Measurements from ENCODE around the gene OPHN1. TPM values are rescaled to one million over a fixed set of nuclear protein-coding genes. Genes with fewer than 3 reads are reported as not detected.

The OPHN1 gene
- total RNA-seq, 6 donors from 2014 or later, result 10.0 to 40.9 (median 10.8) TPM

DNA sequence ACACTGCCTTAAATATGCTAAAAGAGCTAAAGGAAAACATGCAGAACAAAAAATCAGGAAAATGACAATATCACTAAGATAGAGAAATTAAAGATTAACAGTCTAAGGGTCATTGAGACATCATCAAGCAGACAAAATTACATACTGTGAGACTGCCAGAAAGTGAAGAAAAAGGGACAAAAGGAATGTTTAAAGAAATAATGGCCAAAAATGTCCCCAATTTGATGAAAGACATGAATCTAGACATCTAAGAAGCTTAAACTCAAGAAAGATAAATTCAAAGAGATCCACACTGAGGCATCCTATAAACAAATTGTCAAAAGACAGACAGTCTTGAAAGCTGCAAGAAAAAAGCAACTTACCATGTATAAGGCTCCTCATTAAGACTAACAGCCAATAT lies 63.7 kb downstream of the OPHN1 start:
- Histone ChIP-seq H3K4me1 (peaks cover 0 to 4% (median 0%) of the 10 kb centered on the region in 4 donors), H3K27me3 (no peaks in the 10 kb centered on the region), H3K27ac (no peak overlapping the region), H3K9me3 (peaks cover 0 to 4% (median 0%) of the 10 kb centered on the region in 4 donors), H3K36me3 (no peaks in the 10 kb centered on the region), H3K4me3 (no peak overlapping the region)
- TF ChIP-seq POLR2A (IDR thresholded peaks at IDR 0.05) (no peak), POLR2AphosphoS5 (IDR thresholded peaks at IDR 0.05) (no peak), EP300 (IDR thresholded peaks at IDR 0.05) (no peak)
- TF ChIP-seq, protein P1, sequence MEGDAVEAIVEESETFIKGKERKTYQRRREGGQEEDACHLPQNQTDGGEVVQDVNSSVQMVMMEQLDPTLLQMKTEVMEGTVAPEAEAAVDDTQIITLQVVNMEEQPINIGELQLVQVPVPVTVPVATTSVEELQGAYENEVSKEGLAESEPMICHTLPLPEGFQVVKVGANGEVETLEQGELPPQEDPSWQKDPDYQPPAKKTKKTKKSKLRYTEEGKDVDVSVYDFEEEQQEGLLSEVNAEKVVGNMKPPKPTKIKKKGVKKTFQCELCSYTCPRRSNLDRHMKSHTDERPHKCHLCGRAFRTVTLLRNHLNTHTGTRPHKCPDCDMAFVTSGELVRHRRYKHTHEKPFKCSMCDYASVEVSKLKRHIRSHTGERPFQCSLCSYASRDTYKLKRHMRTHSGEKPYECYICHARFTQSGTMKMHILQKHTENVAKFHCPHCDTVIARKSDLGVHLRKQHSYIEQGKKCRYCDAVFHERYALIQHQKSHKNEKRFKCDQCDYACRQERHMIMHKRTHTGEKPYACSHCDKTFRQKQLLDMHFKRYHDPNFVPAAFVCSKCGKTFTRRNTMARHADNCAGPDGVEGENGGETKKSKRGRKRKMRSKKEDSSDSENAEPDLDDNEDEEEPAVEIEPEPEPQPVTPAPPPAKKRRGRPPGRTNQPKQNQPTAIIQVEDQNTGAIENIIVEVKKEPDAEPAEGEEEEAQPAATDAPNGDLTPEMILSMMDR (IDR thresholded peaks at IDR 0.05), result no peak
- ATAC-seq (ENCODE audit: low FRiP score in 2 of 2) (no peak), DNase-seq (no peak)

- Histone ChIP-seq H3K9me3 (peaks cover 0 to 4% (median 0%) of the 10 kb centered on the region in 4 donors), H3K36me3 (no peaks in the 10 kb centered on the region), H3K4me3 (no peak overlapping the region), H3K27ac (no peak overlapping the region), H3K4me1 (peaks cover 0 to 8% (median 3%) of the 10 kb centered on the region in 4 donors), H3K27me3 (no peaks in the 10 kb centered on the region)
- DNase-seq, result no peak
- TF ChIP-seq POLR2AphosphoS5 (IDR thresholded peaks at IDR 0.05) (no peak), EP300 (IDR thresholded peaks at IDR 0.05) (no peak), POLR2A (IDR thresholded peaks at IDR 0.05) (no peak)
- TF ChIP-seq, protein P1 (IDR thresholded peaks at IDR 0.05), result no peak
- 31 to 50% methylated on average over 4 of the region's 4 CpGs for WGBS, 2 donors
- no peak for ATAC-seq (ENCODE audit: low FRiP score in 2 of 2)
Measured at GRCh38 chrX:68365341-68365740, 68.0 kb downstream of the OPHN1 start.

DNA sequence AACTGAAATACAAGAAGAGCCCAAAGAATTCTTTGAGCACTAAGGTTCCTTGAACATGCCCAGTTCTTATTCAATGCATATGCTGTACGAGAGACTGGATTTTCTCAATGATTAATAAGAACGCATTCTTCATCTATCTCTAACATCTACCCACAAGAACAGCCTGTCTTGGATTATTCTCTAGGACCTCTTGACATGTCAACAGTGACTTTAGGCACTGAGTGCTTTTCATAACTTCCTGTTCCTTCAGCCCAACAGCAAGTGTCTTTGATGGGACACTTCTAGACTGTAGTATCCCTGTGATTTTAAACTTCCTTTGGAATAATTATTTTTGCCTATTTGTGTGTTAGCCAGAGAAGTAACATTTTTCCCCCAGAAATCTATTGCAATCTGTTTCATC lies 69.3 kb downstream of the OPHN1 start:
- ATAC-seq (ENCODE audit: low FRiP score in 2 of 2) (no peak), DNase-seq (no peak)
- H3K9me3 ChIP-seq, result no peaks in the 10 kb centered on the region
- H3K36me3 ChIP-seq, result no peaks in the 10 kb centered on the region
- no peak overlapping the region for H3K27ac ChIP-seq
- peaks cover 0 to 8% (median 3%) of the 10 kb centered on the region in 4 donors for H3K4me1 ChIP-seq
- 31 to 45% methylated on average over 2 of the region's 2 CpGs for WGBS, 2 donors
- TF ChIP-seq EP300 (IDR thresholded peaks at IDR 0.05) (peak in 1 of 4 donors; percentile 77), POLR2AphosphoS5 (IDR thresholded peaks at IDR 0.05) (no peak), POLR2A (IDR thresholded peaks at IDR 0.05) (no peak)
- TF ChIP-seq, protein P1 (IDR thresholded peaks at IDR 0.05), result no peak
- H3K4me3 ChIP-seq, result no peak overlapping the region
- H3K27me3 ChIP-seq, result no peaks in the 10 kb centered on the region

GRCh38 chrX:68358679-68359078 lies 74.6 kb downstream of the OPHN1 start:
- no peaks in the 10 kb centered on the region for H3K27me3 ChIP-seq
- H3K36me3 ChIP-seq, result no peaks in the 10 kb centered on the region
- TF ChIP-seq, protein P1 (IDR thresholded peaks at IDR 0.05), result no peak
- TF ChIP-seq POLR2AphosphoS5 (IDR thresholded peaks at IDR 0.05), result no peak
- no peak for TF ChIP-seq EP300 (IDR thresholded peaks at IDR 0.05)
- no peak for TF ChIP-seq POLR2A (IDR thresholded peaks at IDR 0.05)
- 56 to 64% methylated on average over 1 of the region's 1 CpG for WGBS, 2 donors
- H3K4me1 ChIP-seq, result peaks cover 0 to 6% (median 2%) of the 10 kb centered on the region in 4 donors
- no peak overlapping the region for H3K4me3 ChIP-seq
- ATAC-seq (ENCODE audit: low FRiP score in 2 of 2) (no peak), DNase-seq (no peak)
- no peaks in the 10 kb centered on the region for H3K9me3 ChIP-seq
- H3K27ac ChIP-seq, result no peak overlapping the region

GRCh38 chrX:68355629-68355920 lies 77.7 kb downstream of the OPHN1 start:
- ATAC-seq (ENCODE audit: low FRiP score in 2 of 2), result no peak
- no peak for TF ChIP-seq POLR2AphosphoS5 (IDR thresholded peaks at IDR 0.05)
- no peak for TF ChIP-seq POLR2A (IDR thresholded peaks at IDR 0.05)
- Histone ChIP-seq H3K36me3 (no peaks in the 10 kb centered on the region), H3K4me1 (peaks cover 0 to 6% (median 0%) of the 10 kb centered on the region in 4 donors), H3K27me3 (no peaks in the 10 kb centered on the region), H3K27ac (no peak overlapping the region), H3K9me3 (no peaks in the 10 kb centered on the region), H3K4me3 (no peak overlapping the region)
- 68 to 75% methylated on average over 2 to 4 of the region's 4 CpGs for WGBS, 2 donors
- no peak for DNase-seq

Data from upper lobe of left lung (tissue), 6 donors.